Effector memory CD8-positive, alpha-beta T cell (primary cell): ENCODE data around the gene FOXD1.
A peak's percentile ranks its signal among the peaks of the same experiment; 100 is the strongest.

Source experiments
- ATAC-seq: fragments of 150-1000 bp; cut with Tn5 transposase; replicated peaks from 2 replicates; pipeline ENCODE4 v1.10.0; 2021; ENCODE audit warnings: mild to moderate bottlenecking, moderate library complexity
- DNase-seq, 3 experiments: peaks; one replicate each; pipeline ENCODE4 v3.0.0; 2021
- H3K27ac Mint-ChIP-seq, 2 donors: one replicate each; pipeline ENCODE4 v1.8.0; 2022; ENCODE audit warnings: mild to moderate bottlenecking in 2 of 2, mixed read lengths in 2 of 2, moderate library complexity in 2 of 2
- H3K27me3 Mint-ChIP-seq, 2 donors: one replicate each; pipeline ENCODE4 v1.8.0; 2022; ENCODE audit warnings: mixed read lengths in 2 of 2
- H3K36me3 Mint-ChIP-seq: one replicate; pipeline ENCODE4 v1.8.0; 2022; ENCODE audit warnings: mild to moderate bottlenecking, moderate library complexity, mixed read lengths; ENCODE audit not compliant: insufficient read depth
- H3K4me1 Mint-ChIP-seq, 2 donors: one replicate each; pipeline ENCODE4 v1.8.0; 2022; ENCODE audit warnings: low read depth in 2 of 2, mixed read lengths in 2 of 2
- H3K4me3 Mint-ChIP-seq, 2 donors: one replicate each; pipeline ENCODE4 v1.8.0; 2022; ENCODE audit warnings: mild to moderate bottlenecking in 2 of 2, mixed read lengths in 2 of 2, moderate library complexity in 2 of 2
- H3K9me3 Mint-ChIP-seq, 2 donors: one replicate each; pipeline ENCODE4 v1.8.0; 2022; ENCODE audit warnings: mixed read lengths in 2 of 2

FOXD1 gene

DNA sequence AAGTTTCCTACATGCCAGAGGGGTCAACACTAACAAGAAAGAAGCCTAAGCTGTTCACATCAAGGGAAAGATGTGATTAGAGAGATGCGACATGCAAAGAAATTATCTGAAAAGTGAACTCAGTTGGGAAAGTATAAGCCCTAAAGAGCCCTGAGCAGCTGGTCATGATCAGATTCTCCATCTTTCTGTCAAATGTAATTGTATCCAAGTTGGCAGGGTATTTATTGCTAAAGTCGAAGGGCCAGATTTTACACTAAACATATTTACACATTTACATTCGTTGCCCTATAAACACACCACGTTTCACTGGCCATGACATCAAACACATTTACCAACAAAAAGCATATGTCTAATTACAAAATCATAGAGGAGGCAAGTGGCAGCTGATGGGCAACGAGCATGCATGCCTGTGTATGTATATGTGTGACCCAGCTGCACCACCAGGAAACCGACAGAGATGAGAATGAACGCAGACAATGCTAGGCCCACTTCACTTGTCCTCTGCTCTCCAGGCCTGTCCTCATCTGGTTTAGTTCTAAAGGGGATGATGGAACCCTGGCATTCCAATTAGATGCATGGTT lies 6.3 kb downstream of the FOXD1 start:
- H3K36me3 Mint-ChIP-seq: peaks cover 32% of the 10 kb centered on the region
- H3K27ac Mint-ChIP-seq: no peak overlapping the region
- ATAC-seq (no peak), DNase-seq (no peak)
- no peaks in the 10 kb centered on the region for H3K9me3 Mint-ChIP-seq
- peaks cover 79 to 80% of the 10 kb centered on the region in 2 donors for H3K27me3 Mint-ChIP-seq
- H3K4me1 Mint-ChIP-seq: peaks cover 4 to 6% of the 10 kb centered on the region in 2 donors
- H3K4me3 Mint-ChIP-seq: no peak overlapping the region

DNA sequence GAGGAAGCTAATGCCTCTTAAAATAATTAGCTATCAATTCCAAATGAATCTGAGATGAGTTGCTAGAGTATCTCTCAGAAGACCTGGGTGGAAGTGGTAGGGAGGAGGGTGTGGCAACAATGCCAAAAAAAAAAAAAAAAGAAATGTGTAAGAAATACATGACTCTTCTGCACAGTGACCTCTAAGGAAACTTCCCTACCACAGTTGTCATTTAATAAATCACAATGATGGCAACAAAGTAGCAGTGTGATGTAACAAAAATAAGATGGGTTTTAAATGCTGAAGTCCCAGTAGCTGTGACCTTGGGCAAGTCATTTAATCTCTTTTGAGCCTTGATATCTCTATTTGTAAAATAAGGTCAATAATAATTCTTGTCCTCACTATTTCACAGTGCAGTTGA lies 7.2 kb downstream of the FOXD1 start:
- ATAC-seq: no peak
- peaks cover 85 to 90% of the 10 kb centered on the region in 2 donors for H3K27me3 Mint-ChIP-seq
- no peaks in the 10 kb centered on the region for H3K9me3 Mint-ChIP-seq
- no peak overlapping the region for H3K27ac Mint-ChIP-seq
- H3K36me3 Mint-ChIP-seq: peaks cover 31% of the 10 kb centered on the region
- no peak overlapping the region for H3K4me3 Mint-ChIP-seq
- no peak for DNase-seq
- H3K4me1 Mint-ChIP-seq: peaks cover 4 to 7% of the 10 kb centered on the region in 2 donors

DNA sequence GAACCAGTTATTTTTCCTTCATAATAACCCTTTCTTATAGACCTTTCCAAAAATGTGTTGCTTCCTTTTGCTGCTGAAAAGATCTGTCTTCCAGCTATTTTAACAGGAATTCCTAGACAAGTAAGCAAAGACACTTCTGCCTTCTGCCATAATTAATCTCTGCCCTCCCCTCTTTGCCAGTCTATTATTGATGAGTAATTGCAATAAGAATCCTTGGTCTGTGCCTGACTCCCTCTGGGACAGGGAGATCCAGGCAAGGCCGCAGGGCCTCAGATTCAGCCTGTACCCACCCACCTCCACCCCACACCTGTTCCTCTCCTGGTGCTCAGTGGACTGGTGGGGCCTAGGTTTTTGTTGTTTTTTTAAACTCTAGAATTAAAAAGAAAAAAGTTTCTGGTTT lies 8.3 kb downstream of the FOXD1 start:
- ATAC-seq (no peak), DNase-seq (no peak)
- Mint-ChIP-seq H3K27me3 (peaks cover 90 to 100% of the 10 kb centered on the region in 2 donors), H3K4me1 (peaks cover 4 to 8% of the 10 kb centered on the region in 2 donors), H3K9me3 (no peaks in the 10 kb centered on the region), H3K27ac (no peak overlapping the region), H3K4me3 (no peak overlapping the region), H3K36me3 (peaks cover 29% of the 10 kb centered on the region)

DNA sequence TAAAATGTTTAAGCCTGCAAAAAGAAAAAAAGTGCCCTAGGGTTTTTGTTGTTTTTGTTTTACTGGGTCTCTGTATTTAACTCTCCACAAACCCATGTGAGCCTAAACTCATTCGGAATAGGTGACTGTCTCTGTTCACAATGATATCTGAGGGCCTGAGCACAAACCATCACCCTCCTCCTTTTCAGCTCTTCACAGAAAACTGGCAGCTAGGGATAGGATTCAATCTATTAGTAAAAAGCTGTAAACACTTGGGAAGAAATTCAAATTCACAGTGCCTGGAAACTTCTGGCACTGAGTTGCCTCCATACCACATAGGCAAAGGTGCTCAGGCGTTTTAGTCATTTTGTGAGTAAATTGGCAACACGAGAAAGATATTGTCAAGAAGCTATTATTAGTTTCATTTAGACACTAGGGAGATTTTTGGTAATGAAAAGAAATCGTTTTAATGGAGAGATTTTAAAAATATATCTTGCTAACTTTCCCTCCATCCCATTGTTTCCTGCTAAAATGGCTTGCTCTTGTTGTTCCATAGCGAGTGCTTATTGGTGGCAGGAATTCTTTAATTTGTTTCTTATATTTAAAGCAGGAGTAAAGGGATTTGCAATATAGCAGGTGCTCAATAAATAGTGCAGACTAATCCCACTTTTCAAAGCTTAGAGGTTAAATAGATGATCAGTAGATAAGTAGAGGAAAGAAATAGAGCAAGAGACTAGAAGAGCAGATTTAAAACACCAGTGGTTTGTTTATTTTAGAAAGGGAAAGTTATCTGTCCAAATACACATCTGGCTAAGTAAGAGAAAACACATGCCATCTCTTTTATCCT lies 9.7 kb downstream of the FOXD1 start:
- ATAC-seq (no peak), DNase-seq (no peak)
- Mint-ChIP-seq H3K36me3 (peaks cover 17% of the 10 kb centered on the region), H3K9me3 (no peaks in the 10 kb centered on the region), H3K27ac (no peak overlapping the region), H3K27me3 (peaks cover 91 to 99% of the 10 kb centered on the region in 2 donors), H3K4me3 (no peak overlapping the region), H3K4me1 (peaks cover 4 to 5% of the 10 kb centered on the region in 2 donors)

DNA sequence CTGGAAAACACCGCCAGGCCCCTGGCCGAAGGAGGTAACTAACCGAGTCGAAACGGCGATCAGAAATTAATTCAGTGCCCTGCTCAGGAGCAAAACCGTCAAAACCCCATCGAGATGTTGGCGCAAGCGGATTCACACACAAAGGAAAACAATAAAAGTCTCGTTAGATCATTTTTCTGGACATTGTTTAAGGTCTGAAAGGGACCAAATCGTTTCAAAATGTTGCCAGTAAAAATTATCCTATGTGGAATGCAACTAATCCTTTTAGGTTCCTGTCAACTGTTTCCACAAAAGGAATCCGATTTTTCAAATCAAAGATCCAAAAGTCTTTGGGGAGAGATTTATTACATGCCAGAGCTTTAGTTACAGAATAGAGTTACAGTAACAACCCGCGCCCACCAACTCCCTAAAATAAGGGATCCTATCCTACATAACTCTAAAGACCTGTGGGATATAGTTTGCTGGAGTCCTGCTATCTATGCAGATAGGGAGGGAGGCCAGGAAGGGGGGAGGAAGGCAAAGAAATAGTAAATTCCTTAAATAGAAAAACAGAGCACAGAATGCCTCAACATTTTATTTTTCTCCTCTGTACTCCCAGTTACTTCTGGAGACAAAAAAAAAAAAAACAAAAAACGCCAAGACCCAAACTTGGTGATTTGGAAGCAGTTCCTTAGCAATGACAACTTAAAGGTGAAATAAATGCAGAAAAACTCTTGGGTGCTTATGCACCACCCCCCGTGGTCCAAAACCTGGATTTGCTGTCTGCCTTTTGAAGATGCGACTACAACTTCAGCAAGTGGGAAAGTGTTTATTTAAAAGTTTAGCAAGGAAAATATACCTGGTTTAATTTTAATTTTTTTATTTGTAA lies 10.6 kb downstream of the FOXD1 start:
- ATAC-seq (no peak), DNase-seq (no peak)
- Mint-ChIP-seq H3K4me1 (peaks cover 4 to 5% of the 10 kb centered on the region in 2 donors), H3K9me3 (no peaks in the 10 kb centered on the region), H3K27ac (no peak overlapping the region), H3K4me3 (no peak overlapping the region), H3K27me3 (peaks cover 91 to 99% of the 10 kb centered on the region in 2 donors), H3K36me3 (peaks cover 17% of the 10 kb centered on the region)

DNA sequence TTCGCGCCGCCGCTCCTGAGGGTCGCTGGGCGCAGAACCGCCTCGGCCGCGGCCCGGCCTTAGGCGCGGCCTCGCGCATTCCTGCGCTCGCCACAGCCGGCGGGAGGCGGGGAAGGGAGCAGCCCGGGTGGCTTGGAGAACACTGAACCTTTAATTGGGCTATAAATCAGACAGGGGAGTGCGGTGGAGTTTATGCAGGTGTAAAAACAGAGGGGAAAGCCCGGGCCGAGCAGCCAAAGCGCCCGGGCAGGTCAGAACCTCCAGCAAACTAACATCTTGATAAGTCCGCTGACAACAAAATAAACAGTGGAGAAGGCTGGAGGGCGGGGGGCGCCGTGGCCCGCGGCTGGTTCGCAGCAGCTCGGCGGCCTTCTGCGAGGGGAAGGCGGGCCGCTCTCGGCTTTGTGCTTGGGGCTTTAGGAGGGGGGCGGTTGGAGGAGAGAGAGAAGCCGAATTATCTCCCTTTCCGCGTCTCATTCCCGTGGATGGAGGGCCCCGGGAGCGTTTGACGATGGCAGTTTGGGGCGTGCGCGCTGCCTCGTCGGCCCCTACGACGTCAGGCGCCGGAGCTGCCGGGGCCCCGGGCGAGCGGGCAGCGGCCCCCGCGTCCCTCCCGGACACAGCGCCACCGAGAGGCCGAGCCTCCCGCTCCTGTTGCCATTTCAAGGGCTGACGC lies 11.3 kb downstream of the FOXD1 start:
- peak overlapping the region; percentile 69 to 71 for H3K4me3 Mint-ChIP-seq
- DNase-seq (no peak), ATAC-seq (peak; percentile 37)
- no peaks in the 10 kb centered on the region for H3K9me3 Mint-ChIP-seq
- peaks cover 91 to 99% of the 10 kb centered on the region in 2 donors for H3K27me3 Mint-ChIP-seq
- peaks cover 15% of the 10 kb centered on the region for H3K36me3 Mint-ChIP-seq
- peaks cover 4 to 5% of the 10 kb centered on the region in 2 donors for H3K4me1 Mint-ChIP-seq
- H3K27ac Mint-ChIP-seq: no peak overlapping the region

DNA sequence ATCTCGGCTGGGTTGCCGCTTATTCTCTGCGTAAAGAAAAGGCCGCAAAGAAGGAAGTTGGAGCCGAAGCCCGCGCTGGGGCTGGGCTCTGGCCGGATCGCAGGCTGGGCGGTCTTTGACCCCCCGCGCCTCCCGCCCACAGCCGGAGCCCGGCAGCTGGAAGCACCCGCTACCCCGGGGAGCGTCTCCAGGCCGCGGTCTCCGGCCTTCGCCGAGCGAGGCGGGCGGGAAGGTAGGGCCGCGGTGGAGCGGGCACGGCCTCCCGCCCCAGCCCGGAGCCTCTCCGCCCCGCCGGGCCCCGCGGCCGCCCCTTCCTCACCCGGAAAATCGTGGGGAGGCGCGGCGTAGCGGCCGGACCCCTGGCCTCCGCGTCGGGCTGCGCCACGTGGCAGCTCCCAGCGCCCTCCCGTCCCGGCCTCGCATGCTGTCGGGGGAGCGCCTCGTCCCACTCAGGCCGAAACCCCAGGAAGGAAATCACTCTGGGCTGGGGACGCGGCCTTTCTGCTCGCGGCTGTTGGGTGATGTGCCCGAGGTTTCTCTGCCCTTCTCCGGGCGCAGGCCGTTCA lies 12.0 kb downstream of the FOXD1 start:
- no peaks in the 10 kb centered on the region for H3K9me3 Mint-ChIP-seq
- H3K27ac Mint-ChIP-seq: no peak overlapping the region
- peaks cover 15% of the 10 kb centered on the region for H3K36me3 Mint-ChIP-seq
- peak overlapping the region; percentile 69 to 71 for H3K4me3 Mint-ChIP-seq
- H3K4me1 Mint-ChIP-seq: peaks cover 4 to 5% of the 10 kb centered on the region in 2 donors
- ATAC-seq (no peak), DNase-seq (no peak)
- peaks cover 87 to 96% of the 10 kb centered on the region in 2 donors for H3K27me3 Mint-ChIP-seq

DNA sequence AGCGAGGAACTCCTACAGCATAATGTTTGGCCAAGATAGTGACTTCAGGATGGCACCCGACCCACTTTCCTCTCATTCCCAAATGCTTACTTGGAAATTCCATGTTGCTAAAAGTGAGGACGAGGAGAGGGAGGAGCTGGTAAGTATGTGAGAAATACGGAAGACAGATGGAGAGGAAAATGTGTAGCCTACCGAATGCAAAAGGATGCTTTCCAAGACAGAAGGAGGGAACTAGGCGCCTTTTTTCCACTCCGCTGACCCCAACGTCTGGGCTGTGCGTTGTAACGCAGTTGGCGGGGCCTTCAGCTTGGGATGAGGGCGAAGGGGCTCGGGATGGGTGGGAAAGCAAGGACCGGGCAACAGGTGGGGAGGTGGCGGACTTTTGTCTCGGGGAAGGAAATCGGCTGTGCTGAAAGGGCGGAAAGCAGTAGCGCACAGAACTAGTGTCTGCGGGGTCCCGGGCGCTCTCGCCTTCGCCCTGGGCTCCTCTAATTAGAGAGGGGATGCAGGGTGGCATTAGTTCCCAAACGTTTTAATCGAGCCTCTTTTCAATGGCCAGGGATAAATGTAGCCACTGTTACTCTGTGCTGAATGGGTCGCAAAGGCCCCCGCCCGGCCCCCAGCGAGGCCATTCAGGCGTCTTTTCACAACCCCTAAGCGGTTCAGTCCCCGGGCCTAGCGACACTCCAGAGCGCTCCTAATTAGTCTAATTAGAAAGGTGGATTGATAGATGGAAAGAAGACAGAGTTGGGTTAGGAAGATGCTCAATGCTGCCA lies 12.6 kb downstream of the FOXD1 start:
- peaks cover 4 to 5% of the 10 kb centered on the region in 2 donors for H3K4me1 Mint-ChIP-seq
- H3K27ac Mint-ChIP-seq: no peak overlapping the region
- no peaks in the 10 kb centered on the region for H3K9me3 Mint-ChIP-seq
- DNase-seq (no peak), ATAC-seq (no peak)
- peak overlapping the region; percentile 7 to 43 for H3K4me3 Mint-ChIP-seq
- H3K27me3 Mint-ChIP-seq: peaks cover 80 to 91% of the 10 kb centered on the region in 2 donors
- H3K36me3 Mint-ChIP-seq: peaks cover 15% of the 10 kb centered on the region

DNA sequence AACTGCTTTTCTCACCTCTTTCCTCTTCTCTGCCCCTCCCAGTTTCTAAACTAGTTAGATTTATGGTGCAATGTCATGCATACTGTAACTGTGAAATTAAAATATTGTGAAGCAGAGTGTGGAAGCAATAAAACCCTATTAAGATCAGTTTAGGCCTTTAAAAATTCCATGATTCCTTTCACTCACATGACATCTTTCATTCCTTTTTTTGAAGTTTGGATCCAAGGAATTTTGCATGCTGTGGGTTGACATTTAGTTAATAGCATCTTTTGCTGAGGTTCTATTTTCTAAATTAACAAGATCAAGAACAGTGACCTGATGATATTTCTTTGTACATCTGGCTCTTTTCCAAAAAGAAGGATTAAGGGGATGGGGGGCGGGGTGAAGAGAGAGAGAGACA lies 13.7 kb downstream of the FOXD1 start:
- H3K9me3 Mint-ChIP-seq: no peaks in the 10 kb centered on the region
- peaks cover 4 to 5% of the 10 kb centered on the region in 2 donors for H3K4me1 Mint-ChIP-seq
- ATAC-seq (no peak), DNase-seq (no peak)
- H3K27ac Mint-ChIP-seq: no peak overlapping the region
- H3K36me3 Mint-ChIP-seq: peaks cover 15% of the 10 kb centered on the region
- H3K4me3 Mint-ChIP-seq: no peak overlapping the region
- H3K27me3 Mint-ChIP-seq: peaks cover 70 to 88% of the 10 kb centered on the region in 2 donors

DNA sequence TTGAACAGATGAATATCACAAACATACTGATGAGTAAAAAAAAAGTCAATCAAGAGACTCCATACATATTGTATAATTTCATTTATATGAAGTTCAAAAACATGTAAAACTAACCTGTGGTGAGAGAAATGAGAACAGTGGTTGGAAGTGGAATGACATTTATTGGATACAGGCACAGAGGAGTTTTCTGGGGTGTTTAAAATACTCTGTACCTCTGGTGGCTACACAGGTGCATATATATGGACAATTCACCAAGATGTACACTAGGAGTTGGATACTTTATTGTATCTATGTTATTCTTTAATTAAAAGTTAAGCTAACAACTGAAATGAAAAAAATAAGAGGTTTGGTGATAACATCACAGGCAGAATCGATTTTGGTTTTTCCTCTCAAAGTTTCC lies 14.1 kb downstream of the FOXD1 start:
- Mint-ChIP-seq H3K4me1 (peaks cover 4 to 5% of the 10 kb centered on the region in 2 donors), H3K36me3 (peaks cover 15% of the 10 kb centered on the region), H3K27me3 (peaks cover 65 to 84% of the 10 kb centered on the region in 2 donors), H3K4me3 (no peak overlapping the region), H3K9me3 (no peaks in the 10 kb centered on the region), H3K27ac (no peak overlapping the region)
- DNase-seq (no peak), ATAC-seq (peak; percentile 29)

DNA sequence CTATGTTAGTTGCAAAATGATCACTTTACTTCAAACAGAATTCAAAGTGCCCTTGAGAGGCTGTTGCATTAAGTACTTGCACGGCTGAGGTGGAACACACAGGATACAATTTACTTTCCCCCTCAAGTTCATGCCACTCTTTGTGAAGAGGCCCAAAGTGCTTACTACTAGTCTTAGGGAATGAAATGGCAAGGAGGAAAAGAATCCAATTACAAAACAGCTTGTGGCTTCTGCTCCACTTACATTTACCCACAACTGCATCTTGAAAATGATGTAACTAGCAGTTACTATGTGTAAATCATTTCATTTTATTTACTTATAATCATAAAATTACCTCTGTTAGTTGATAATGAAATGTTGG lies 14.6 kb downstream of the FOXD1 start:
- peaks cover 15% of the 10 kb centered on the region for H3K36me3 Mint-ChIP-seq
- no peaks in the 10 kb centered on the region for H3K9me3 Mint-ChIP-seq
- peaks cover 4 to 5% of the 10 kb centered on the region in 2 donors for H3K4me1 Mint-ChIP-seq
- ATAC-seq (no peak), DNase-seq (no peak)
- H3K4me3 Mint-ChIP-seq: no peak overlapping the region
- peaks cover 60 to 79% of the 10 kb centered on the region in 2 donors for H3K27me3 Mint-ChIP-seq
- no peak overlapping the region for H3K27ac Mint-ChIP-seq

DNA sequence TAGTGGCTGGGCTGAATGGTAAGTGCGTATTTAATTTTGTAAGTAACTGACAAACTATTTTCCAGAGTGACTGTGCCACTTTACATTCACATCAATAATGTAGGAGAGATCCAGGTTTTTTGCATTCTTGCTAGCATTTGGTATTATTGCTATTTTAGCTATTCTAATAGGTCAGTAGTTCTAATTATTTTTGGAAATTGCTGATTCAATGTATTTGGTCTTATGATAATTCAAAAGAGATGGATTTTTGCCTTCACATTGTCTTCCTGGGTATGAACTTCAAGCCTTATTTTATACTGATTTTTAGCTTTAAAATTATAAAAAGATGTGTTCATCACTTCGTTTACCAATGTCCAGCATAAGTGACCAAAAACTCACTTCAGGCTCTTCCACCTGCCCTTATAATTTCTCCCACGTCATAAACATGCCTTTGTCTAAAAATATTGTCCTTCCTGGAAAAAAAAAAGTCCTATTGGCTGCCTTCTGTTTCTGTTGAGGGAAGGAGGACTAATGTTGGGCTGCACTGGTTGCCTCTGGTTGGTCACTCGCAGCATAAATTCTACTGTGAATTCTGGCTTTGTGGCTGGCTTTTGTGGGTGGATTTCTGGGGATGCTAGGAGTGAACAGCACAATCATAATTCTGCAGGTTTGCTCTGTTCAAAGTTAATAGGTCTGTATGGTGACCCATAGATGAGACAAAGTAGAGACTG lies 15.2 kb downstream of the FOXD1 start:
- no peaks in the 10 kb centered on the region for H3K9me3 Mint-ChIP-seq
- H3K36me3 Mint-ChIP-seq: peaks cover 15% of the 10 kb centered on the region
- H3K27ac Mint-ChIP-seq: no peak overlapping the region

More for the DNA sequence above, 15.2 kb downstream of the FOXD1 start:
- Mint-ChIP-seq H3K27me3 (peaks cover 56 to 73% of the 10 kb centered on the region in 2 donors), H3K4me3 (no peak overlapping the region), H3K4me1 (peaks cover 4 to 5% of the 10 kb centered on the region in 2 donors)
- ATAC-seq: no peak
- no peak for DNase-seq
